Heart right ventricle (tissue), 16 donors: ENCODE results near the gene SAP130. TPM values are rescaled to one million over a fixed set of nuclear protein-coding genes. Genes with fewer than 3 reads are reported as not detected.
"Not testable (repeated sequence)": the region's sequence is repeated elsewhere in the genome, so short reads cannot be mapped to it uniquely, and the experiment has no call there.

Experiments used
- ATAC-seq, 8 donors: fragments of 200-7000 bp; cut with Tn5 transposase; one replicate each; pipeline ENCODE4 v1.9.1; 2020; ENCODE audit warnings: mild to moderate bottlenecking in 8 of 8, moderate library complexity in 8 of 8, moderate number of reproducible peaks in 1 of 8
- DNase-seq, 2 donors: peaks; one replicate each; pipeline ENCODE4 v3.0.0-alpha.2; 2020
- H3K27ac ChIP-seq, 10 donors: fragments of 200-600 bp; sonication (generic) in 2 of 10; one replicate each; pipeline versions ENCODE4 v1.5.0 to v1.8.0; 2020 to 2022; ENCODE audit warnings: mild to moderate bottlenecking in 3 of 10
- H3K27me3 ChIP-seq, 7 donors: fragments of 200-600 bp; one replicate each; pipeline ENCODE4 v1.8.0; 2021 to 2022; ENCODE audit warnings: mild to moderate bottlenecking in 2 of 7
- H3K36me3 ChIP-seq, 9 donors: fragments of 200-600 bp; sonication (generic) in 1 of 9; one replicate each; pipeline versions ENCODE4 v1.5.0 to v1.8.0; 2020 to 2022; ENCODE audit warnings: mild to moderate bottlenecking in 2 of 9
- H3K4me1 ChIP-seq, 9 donors: fragments of 200-600 bp; sonication (generic) in 1 of 9; one replicate each; pipeline versions ENCODE4 v1.5.0 to v1.8.0; 2020 to 2022; ENCODE audit warnings: mild to moderate bottlenecking in 4 of 9
- H3K4me3 ChIP-seq, 10 donors: fragments of 200-600 bp; sonication (generic) in 2 of 10; one replicate each; pipeline versions ENCODE4 v1.5.0 to v1.8.0; 2020 to 2022; ENCODE audit warnings: mild to moderate bottlenecking in 7 of 10, moderate library complexity in 2 of 10
- H3K9me3 ChIP-seq, 11 donors: fragments of 200-600 bp in 10 of 11; sonication (generic) in 2 of 11; one replicate each; pipeline versions ENCODE4 v1.5.0 to v1.8.0; 2013 to 2022; ENCODE audit warnings: mild to moderate bottlenecking in 2 of 11, control low read depth in 1 of 11, moderate library complexity in 1 of 11
- WGBS, 2 donors: extraction: QIAGEN DNeasy Blood & Tissue Kit; methylation state at CpG; one replicate each; pipeline ENCODE4 v1.1.7; 2013; ENCODE audit warnings: inconsistent platforms in 1 of 2; 5-methylcytosine and 5-hydroxymethylcytosine counted together
- intact Hi-C, 10 donors: fragments of 100-400 bp; cut with DNase I; formaldehyde crosslinking; loops; one replicate each; pipeline versions ENCODE4 v1.11.1 to v1.14.2; 2022
- polyA plus RNA-seq, 2 donors: library from polyadenylated mRNA; stranded (reverse); fragments of 200-250 nt; gene quantifications; one replicate each; pipeline ENCODE4 v1.2.3, GENCODE V29; 2013
- total RNA-seq, 10 donors: library from RNA; stranded (reverse); fragmentation: NEBNext Ultra II Directional in 3 of 10; extraction: Animal tissue kit (Norgen Biotek cat#: 25700) in 3 of 10; gene quantifications; one replicate each; pipeline versions ENCODE4 v1.2.1 to v1.2.4, GENCODE V29; 2021 to 2023
- TF ChIP-seq, protein P1 (sequence below), 9 donors: fragments of 200-600 bp; sonication (generic) in 2 of 9; IDR thresholded peaks; one replicate each; pipeline versions ENCODE4 v1.5.0 to v1.8.0; 2021 to 2022; ENCODE audit warnings: antibody characterized with exemption in 9 of 9, mild to moderate bottlenecking in 5 of 9, moderate library complexity in 1 of 9
- donor health status: Arrhythmogenic right ventricular cardiomyopathy.
- donor health status: ischemic (EF 13 %, LVEDD 7.1; RV severe dilation, severe dysfunction).
- donor health status: healthy with polysubstance abuse.
- donor health status: DM: no; HTN: yes; CAD: no.
- donor health status: DM: no; HTN: no; CAD: no.
- donor health status: ischemic (EF 25% LVEDD 6.9; RV normal size, moderate dysfunction).
- donor health status: ischemic (EF 25% LVEDD 5.7; RV mildly dilated, moderate dysfunction).
- donor health status: healthy.
- donor health status: DM: yes; HTN: yes; CAD: no.
- donor health status: Ischemic cardiomyopathy.
- donor health status: ischemic (EF 35%, LVEDD 5.7; RV mildly dilated, moderate dysfunction).
- donor health status: nonischemic (EF 11% LVEDD 7.7; RV severe dilation, severe dysfunction).
- donor health status: DM: yes; HTN: yes; CAD: no.
- donor health status: PGD.
- donor health status: ischemic (EF 29% LVEDD 5.4; RV normal size, mild dysfunction).
- donor health status: nonischemic (EF 23%, LVEDD 6.1; RV moderate dilation, normal function).

The SAP130 gene
- total and polyA plus RNA-seq, 12 donors: 4.8 to 20.4 (median 16.6) TPM

GRCh38 chr2:127913808-127914457, 113.9 kb downstream of the SAP130 start:
- DNase-seq (no peak), ATAC-seq (no peak)
- Histone ChIP-seq H3K4me1 (no peaks in the 10 kb centered on the region), H3K9me3 (peaks cover 0 to 3% (median 0%) of the 10 kb centered on the region in 11 donors), H3K27ac (no peak overlapping the region), H3K4me3 (no peak overlapping the region), H3K27me3 (peaks cover 0 to 6% (median 0%) of the 10 kb centered on the region in 7 donors), H3K36me3 (no peaks in the 10 kb centered on the region)
- intact Hi-C loops: no loop called here
- WGBS, 2 donors: 89 to 92% methylated on average over 8 of the region's 8 CpGs
- TF ChIP-seq, protein P1, sequence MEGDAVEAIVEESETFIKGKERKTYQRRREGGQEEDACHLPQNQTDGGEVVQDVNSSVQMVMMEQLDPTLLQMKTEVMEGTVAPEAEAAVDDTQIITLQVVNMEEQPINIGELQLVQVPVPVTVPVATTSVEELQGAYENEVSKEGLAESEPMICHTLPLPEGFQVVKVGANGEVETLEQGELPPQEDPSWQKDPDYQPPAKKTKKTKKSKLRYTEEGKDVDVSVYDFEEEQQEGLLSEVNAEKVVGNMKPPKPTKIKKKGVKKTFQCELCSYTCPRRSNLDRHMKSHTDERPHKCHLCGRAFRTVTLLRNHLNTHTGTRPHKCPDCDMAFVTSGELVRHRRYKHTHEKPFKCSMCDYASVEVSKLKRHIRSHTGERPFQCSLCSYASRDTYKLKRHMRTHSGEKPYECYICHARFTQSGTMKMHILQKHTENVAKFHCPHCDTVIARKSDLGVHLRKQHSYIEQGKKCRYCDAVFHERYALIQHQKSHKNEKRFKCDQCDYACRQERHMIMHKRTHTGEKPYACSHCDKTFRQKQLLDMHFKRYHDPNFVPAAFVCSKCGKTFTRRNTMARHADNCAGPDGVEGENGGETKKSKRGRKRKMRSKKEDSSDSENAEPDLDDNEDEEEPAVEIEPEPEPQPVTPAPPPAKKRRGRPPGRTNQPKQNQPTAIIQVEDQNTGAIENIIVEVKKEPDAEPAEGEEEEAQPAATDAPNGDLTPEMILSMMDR (IDR thresholded peaks at IDR 0.05): no peak

- intact Hi-C loops: no loop called here
- TF ChIP-seq, protein P1 (IDR thresholded peaks at IDR 0.05): no peak
- WGBS, 2 donors: 71 to 78% methylated on average over 2 of the region's 2 CpGs
- Histone ChIP-seq H3K4me1 (no peaks in the 10 kb centered on the region), H3K27ac (no peak overlapping the region), H3K9me3 (peaks cover 0 to under 1% (median 0%) of the 10 kb centered on the region in 11 donors), H3K4me3 (no peak overlapping the region), H3K36me3 (no peaks in the 10 kb centered on the region), H3K27me3 (peaks cover 0 to 13% (median 0%) of the 10 kb centered on the region in 7 donors)
- ATAC-seq (no peak), DNase-seq (no peak)
Observed at GRCh38 chr2:127911737-127912136, 116.1 kb downstream of the SAP130 start.

- no peaks in the 10 kb centered on the region for H3K9me3 ChIP-seq
- peaks cover 0 to 13% (median 7%) of the 10 kb centered on the region in 7 donors for H3K27me3 ChIP-seq
- 91 to 95% methylated on average over 3 of the region's 3 CpGs for WGBS, 2 donors
- H3K27ac ChIP-seq: no peak overlapping the region
- no peak overlapping the region for H3K4me3 ChIP-seq
- H3K4me1 ChIP-seq: no peaks in the 10 kb centered on the region
- TF ChIP-seq, protein P1 (IDR thresholded peaks at IDR 0.05): no peak
- ATAC-seq (no peak), DNase-seq (no peak)
- intact Hi-C loops: no loop called here
- H3K36me3 ChIP-seq: no peaks in the 10 kb centered on the region
Observed at GRCh38 chr2:127910415-127910814, 117.4 kb downstream of the SAP130 start.

- TF ChIP-seq, protein P1 (IDR thresholded peaks at IDR 0.05): no peak
- Histone ChIP-seq H3K9me3 (no peaks in the 10 kb centered on the region), H3K4me3 (no peak overlapping the region), H3K27ac (no peak overlapping the region), H3K27me3 (peaks cover 0 to 20% (median 7%) of the 10 kb centered on the region in 7 donors), H3K4me1 (no peaks in the 10 kb centered on the region), H3K36me3 (no peaks in the 10 kb centered on the region)
- WGBS, 2 donors: 72% methylated on average over 6 of the region's 6 CpGs
- no peak for ATAC-seq
- DNase-seq: no peak
- intact Hi-C loops: no loop called here
Observed at GRCh38 chr2:127909019-127909418, 118.8 kb downstream of the SAP130 start.

DNA sequence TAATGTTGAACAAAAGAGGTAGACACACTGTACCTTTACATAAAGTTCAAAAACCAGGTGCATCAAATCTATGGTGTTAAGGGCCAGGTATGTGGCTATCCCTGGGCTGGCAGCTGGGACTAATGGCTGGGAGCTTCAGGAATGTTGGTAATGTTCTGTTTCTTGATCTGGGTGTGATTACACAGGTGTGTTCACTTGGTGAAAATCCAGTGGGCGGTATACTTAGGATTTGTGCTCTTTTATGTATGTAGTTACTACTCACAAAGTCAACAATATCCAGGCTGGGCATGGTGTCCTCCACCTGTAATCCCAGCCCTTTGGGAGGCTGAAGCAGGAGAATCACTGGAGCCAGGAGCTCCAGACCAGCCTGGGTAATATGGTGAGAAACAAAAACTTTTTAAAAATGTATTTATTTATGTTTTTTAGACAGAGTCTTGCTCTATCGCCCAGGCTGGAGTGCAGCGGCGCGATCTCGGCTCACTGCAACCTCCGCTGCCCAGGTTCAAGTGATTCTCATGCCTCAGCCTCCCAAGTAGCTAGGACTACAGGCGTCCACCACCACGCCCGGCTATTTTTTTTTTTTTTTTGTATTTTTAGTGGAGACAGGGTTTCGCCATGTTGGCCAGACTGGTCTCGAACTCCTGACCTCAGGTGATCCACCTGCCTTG, 120.0 kb downstream of the SAP130 start:
- whole genome bisulfite sequencing, 2 donors: 91 to 95% methylated on average over 12 of the region's 12 CpGs
- H3K9me3 ChIP-seq, H3K4me1 ChIP-seq, DNase-seq, H3K27ac ChIP-seq, intact Hi-C loops, H3K4me3 ChIP-seq, ATAC-seq, H3K36me3 ChIP-seq: not testable (repeated sequence)
- peaks cover 0 to 20% (median 7%) of the 10 kb centered on the region in 7 donors for H3K27me3 ChIP-seq
